ENCODE results near the gene EXOSC1. TPM values are rescaled to one million over a fixed set of nuclear protein-coding genes. Genes with fewer than 3 reads are reported as not detected.
A peak's percentile ranks its signal among the peaks of the same experiment; 100 is the strongest.

The EXOSC1 gene
- total and polyA plus RNA-seq, 2 of the 13 experiments (the other 11 are each of a cell fraction or from before 2014, with no cell fraction given) = 36.3 to 39.9 TPM

DNA sequence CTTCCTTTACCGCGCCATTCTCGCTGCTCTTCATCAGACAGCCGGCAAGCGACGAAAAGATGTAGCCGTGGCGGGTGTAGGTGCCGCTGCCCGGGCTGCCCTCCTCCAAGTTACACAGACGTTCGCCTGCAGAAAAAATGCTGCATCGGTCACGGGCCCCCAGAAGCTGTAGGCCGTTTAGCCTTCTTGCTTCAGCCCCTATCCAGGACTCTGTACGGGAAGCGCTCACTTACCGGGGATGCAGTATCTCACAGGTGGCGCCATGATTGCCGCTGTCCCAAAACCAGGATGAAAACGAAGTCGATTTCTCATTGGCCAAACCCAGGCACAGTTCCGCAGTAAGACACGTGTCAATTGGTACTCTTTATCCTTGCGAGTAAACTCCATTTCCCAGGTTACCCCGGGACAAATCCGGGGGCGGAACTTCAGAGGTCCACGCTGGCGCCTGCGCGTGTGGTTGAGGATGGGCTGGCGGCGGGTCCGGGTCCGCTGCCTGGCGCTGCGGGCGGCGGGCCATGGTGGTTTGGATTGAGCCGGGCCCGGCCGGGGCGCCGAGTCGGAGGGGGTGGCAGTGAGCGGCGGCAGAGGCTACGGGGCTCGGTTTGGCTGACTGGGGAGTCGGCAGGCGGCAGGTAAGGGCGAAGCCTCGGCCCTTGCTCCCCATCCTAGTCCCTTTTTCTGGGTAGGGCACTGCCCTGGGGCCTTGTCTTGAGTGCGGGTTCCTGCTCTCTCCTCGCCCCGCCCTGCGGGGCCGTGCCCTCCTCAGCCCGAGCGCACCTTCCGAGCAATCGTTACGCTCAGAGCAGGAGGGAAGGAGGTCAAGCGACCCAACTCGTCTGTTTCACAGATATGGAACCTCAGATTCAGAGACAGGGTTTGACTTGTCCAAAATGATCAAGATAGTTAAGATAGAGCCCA is at the start of gene EXOSC1, which contains the start of gene ZDHHC16 (continued):
- TF ChIP-seq, protein P1, sequence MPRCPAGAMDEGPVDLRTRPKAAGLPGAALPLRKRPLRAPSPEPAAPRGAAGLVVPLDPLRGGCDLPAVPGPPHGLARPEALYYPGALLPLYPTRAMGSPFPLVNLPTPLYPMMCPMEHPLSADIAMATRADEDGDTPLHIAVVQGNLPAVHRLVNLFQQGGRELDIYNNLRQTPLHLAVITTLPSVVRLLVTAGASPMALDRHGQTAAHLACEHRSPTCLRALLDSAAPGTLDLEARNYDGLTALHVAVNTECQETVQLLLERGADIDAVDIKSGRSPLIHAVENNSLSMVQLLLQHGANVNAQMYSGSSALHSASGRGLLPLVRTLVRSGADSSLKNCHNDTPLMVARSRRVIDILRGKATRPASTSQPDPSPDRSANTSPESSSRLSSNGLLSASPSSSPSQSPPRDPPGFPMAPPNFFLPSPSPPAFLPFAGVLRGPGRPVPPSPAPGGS (CRISPR knock-in tag; IDR thresholded peaks at IDR 0.05) = peak; percentile 80; the same call in 1 of the 2 replicates
- TF ChIP-seq TARDBP (CRISPR knock-in tag; IDR thresholded peaks at IDR 0.05) (peak; percentile 69; the same call in 1 of the 2 replicates), SIN3B (IDR thresholded peaks at IDR 0.05; ENCODE audit: low read length) (peak; percentile 76), ZNF556 (CRISPR knock-in tag; IDR thresholded peaks at IDR 0.05; ENCODE audit: borderline replicate concordance) (no peak; the same call in 1 of the 2 replicates), ZNF75D (CRISPR knock-in tag; IDR thresholded peaks at IDR 0.05; ENCODE audit: borderline replicate concordance) (no peak), HOXA5 (CRISPR knock-in tag; IDR thresholded peaks at IDR 0.05) (peak; percentile 87; the same call in 1 of the 2 replicates), STAT5B (CRISPR knock-in tag; IDR thresholded peaks at IDR 0.05) (no peak), TBX2 (CRISPR knock-in tag; IDR thresholded peaks at IDR 0.05; ENCODE audit: borderline replicate concordance) (peak; percentile 66; the same call in 1 of the 2 replicates), NR2F1 (CRISPR knock-in tag; IDR thresholded peaks at IDR 0.05) (no peak), ZBTB1 (CRISPR knock-in tag; IDR thresholded peaks at IDR 0.05; ENCODE audit: borderline replicate concordance) (no peak), JDP2 (CRISPR knock-in tag; IDR thresholded peaks at IDR 0.05; ENCODE audit: borderline replicate concordance) (no peak), KDM3A (CRISPR knock-in tag; IDR thresholded peaks at IDR 0.05; ENCODE audit: low read depth) (peak; percentile 29; the same call in 1 of the 2 replicates), ZNF775 (CRISPR knock-in tag; IDR thresholded peaks at IDR 0.05; ENCODE audit: borderline replicate concordance) (no peak), POLR2G (IDR thresholded peaks at IDR 0.05; ENCODE audit: low read depth, low read length) (peak; percentile 91), SMARCC2 (IDR thresholded peaks at IDR 0.05) (no peak), FOXC1 (CRISPR knock-in tag; IDR thresholded peaks at IDR 0.05; ENCODE audit: borderline replicate concordance) (peak; percentile 29; the same call in 1 of the 2 replicates)
- TF ChIP-seq, protein P2, sequence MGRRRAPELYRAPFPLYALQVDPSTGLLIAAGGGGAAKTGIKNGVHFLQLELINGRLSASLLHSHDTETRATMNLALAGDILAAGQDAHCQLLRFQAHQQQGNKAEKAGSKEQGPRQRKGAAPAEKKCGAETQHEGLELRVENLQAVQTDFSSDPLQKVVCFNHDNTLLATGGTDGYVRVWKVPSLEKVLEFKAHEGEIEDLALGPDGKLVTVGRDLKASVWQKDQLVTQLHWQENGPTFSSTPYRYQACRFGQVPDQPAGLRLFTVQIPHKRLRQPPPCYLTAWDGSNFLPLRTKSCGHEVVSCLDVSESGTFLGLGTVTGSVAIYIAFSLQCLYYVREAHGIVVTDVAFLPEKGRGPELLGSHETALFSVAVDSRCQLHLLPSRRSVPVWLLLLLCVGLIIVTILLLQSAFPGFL (CRISPR knock-in tag; IDR thresholded peaks at IDR 0.05) = no peak
- TF ChIP-seq, protein P3, sequence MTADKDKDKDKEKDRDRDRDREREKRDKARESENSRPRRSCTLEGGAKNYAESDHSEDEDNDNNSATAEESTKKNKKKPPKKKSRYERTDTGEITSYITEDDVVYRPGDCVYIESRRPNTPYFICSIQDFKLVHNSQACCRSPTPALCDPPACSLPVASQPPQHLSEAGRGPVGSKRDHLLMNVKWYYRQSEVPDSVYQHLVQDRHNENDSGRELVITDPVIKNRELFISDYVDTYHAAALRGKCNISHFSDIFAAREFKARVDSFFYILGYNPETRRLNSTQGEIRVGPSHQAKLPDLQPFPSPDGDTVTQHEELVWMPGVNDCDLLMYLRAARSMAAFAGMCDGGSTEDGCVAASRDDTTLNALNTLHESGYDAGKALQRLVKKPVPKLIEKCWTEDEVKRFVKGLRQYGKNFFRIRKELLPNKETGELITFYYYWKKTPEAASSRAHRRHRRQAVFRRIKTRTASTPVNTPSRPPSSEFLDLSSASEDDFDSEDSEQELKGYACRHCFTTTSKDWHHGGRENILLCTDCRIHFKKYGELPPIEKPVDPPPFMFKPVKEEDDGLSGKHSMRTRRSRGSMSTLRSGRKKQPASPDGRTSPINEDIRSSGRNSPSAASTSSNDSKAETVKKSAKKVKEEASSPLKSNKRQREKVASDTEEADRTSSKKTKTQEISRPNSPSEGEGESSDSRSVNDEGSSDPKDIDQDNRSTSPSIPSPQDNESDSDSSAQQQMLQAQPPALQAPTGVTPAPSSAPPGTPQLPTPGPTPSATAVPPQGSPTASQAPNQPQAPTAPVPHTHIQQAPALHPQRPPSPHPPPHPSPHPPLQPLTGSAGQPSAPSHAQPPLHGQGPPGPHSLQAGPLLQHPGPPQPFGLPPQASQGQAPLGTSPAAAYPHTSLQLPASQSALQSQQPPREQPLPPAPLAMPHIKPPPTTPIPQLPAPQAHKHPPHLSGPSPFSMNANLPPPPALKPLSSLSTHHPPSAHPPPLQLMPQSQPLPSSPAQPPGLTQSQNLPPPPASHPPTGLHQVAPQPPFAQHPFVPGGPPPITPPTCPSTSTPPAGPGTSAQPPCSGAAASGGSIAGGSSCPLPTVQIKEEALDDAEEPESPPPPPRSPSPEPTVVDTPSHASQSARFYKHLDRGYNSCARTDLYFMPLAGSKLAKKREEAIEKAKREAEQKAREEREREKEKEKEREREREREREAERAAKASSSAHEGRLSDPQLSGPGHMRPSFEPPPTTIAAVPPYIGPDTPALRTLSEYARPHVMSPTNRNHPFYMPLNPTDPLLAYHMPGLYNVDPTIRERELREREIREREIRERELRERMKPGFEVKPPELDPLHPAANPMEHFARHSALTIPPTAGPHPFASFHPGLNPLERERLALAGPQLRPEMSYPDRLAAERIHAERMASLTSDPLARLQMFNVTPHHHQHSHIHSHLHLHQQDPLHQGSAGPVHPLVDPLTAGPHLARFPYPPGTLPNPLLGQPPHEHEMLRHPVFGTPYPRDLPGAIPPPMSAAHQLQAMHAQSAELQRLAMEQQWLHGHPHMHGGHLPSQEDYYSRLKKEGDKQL (CRISPR knock-in tag; IDR thresholded peaks at IDR 0.05; ENCODE audit: low read depth) = no peak
- TF ChIP-seq, protein P4, sequence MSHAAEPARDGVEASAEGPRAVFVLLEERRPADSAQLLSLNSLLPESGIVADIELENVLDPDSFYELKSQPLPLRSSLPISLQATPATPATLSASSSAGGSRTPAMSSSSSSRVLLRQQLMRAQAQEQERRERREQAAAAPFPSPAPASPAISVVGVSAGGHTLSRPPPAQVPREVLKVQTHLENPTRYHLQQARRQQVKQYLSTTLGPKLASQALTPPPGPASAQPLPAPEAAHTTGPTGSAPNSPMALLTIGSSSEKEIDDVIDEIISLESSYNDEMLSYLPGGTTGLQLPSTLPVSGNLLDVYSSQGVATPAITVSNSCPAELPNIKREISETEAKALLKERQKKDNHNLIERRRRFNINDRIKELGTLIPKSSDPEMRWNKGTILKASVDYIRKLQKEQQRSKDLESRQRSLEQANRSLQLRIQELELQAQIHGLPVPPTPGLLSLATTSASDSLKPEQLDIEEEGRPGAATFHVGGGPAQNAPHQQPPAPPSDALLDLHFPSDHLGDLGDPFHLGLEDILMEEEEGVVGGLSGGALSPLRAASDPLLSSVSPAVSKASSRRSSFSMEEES (CRISPR knock-in tag; IDR thresholded peaks at IDR 0.05) = no peak

Data from HepG2 (cell line).